Activated CD8-positive, alpha-beta memory T cell treated with anti-CD3 and anti-CD28 coated beads, Interleukin-2, amount 50 U/mL, for 48 hours (primary cell): Measurements from ENCODE around the gene CCDC157.

Experiments
- DNase-seq: peaks from one replicate; pipeline ENCODE4 v3.0.0-alpha.2; 2020

The CCDC157 gene

DNA sequence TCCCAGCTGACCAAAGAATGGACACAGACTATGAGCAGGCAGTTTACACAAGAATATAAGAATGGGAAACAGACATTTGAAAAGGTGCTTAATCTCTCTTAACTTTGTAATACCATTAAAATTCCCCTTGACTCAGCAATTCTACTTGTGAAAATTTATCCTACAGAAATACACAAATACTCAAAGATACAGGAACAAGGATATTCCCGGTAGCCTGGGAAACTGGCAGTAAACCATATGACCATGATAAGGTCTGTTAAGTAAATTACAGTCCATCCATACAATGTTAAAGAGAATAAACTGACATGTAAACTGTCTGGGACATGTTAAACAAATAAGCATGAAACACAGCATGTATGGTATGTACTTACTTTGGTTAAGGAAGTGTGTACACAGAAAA lies 60.0 kb downstream of the CCDC157 start:
- DNase-seq: no peak

DNA sequence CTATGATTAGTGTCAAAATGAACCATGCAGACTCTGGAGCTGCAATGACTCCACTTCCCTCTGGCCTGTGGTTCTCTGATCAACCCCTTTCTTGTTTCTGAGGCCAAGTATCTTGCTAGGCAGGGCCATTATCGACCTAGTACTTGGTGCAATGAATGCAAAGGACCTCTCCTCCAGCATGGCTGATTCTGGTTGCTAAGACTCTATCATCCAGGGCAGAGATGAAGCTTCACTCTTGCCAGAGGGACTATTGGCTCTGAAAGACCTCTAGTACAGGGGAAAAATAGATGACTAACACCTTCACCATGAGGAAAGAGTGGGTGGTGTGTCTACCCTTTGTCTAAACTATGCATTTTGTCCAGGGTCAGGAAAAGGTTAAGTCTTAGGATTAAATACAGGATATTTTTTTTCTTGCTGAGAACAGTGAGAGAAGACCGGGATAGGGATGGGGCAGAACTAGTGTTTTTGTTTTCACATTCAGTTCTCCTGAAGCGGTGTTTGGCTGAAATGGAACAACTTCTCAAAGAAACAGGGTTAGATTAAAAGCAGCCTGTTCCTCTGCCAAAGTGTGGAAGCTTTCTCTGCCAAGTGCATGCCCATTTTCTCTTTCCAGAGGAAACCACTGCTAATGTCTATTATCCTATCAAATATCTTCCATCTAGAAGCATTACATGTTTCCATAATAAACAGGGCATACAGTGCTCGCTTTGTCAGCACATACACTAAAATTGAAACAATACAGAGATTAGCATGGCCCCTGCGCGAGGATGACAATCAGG lies 63.7 kb downstream of the CCDC157 start:
- DNase-seq: no peak

DNA sequence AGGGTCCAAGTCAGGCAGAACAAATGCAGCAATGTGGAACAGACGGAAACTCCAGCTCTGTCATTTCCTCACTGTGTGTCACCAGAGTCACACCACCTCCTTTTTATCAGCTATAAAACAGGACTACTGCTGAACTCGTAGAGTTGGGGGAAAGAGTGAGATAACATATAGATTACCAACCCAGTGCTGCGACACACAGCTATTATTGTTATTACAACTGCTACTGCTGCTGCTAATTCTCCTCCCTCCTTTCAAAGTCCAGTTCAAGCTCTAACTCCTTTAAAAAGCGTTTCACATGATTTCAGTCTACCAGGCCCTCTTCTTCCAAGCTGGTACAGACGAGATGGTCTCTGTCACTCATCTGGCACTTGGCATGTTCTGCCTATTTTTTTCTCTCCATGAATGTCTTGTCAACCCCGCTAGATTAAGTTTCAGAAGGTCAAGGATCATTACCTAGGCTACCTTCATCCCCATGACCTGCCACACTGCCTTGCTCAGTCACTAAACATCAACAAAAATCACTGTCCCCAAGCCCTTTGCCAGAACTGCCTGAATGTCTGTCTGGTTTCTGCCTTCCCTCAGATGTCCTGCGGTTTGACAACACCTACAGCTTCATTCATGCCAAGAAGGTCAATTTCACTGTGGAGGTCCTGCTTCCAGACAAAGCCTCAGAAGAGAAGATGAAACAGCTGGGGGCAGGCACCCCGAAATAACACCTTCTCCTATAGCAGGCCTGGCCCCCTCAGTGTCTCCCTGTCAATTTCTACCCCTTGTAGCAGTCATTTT lies 65.1 kb downstream of the CCDC157 start:
- DNase-seq: no peak

DNA sequence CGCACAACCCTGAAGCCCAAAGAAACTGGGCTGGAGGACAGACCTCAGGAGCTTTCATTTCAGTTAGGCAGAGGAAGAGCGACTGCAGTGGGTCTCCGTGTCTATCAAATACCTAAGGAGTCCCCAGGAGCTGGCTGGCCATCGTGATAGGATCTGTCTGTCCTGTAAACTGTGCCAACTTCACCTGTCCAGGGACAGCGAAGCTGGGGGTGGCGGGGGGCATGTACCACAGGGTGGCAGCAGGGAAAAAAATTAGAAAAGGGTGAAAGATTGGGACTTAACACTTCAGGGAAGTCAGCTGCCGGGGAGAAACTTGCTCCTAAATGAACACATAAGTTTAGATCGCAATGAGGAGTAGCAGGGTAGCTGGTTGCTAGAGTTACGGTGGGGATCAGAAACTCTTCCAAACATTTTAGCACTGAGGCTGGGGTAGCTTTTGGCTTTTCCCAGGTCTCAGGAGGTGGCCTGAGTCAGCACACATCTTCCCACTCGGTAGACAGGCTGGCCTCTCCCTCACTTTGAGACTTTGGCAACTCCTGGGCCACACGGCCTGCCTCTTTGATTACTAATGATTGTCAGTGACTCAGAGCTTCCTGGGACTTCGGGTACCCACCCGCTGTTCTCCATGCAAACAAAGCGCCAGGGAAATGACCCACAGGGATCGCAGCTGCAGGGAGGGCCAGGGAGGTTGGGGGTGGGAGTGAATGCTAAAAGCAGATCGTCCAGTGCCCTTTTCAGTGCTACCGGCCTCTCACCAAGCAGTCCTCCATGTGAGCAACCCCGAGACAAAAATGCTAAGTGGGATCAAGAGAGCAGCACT lies 65.9 kb downstream of the CCDC157 start:
- peak; percentile 83 for DNase-seq

DNA sequence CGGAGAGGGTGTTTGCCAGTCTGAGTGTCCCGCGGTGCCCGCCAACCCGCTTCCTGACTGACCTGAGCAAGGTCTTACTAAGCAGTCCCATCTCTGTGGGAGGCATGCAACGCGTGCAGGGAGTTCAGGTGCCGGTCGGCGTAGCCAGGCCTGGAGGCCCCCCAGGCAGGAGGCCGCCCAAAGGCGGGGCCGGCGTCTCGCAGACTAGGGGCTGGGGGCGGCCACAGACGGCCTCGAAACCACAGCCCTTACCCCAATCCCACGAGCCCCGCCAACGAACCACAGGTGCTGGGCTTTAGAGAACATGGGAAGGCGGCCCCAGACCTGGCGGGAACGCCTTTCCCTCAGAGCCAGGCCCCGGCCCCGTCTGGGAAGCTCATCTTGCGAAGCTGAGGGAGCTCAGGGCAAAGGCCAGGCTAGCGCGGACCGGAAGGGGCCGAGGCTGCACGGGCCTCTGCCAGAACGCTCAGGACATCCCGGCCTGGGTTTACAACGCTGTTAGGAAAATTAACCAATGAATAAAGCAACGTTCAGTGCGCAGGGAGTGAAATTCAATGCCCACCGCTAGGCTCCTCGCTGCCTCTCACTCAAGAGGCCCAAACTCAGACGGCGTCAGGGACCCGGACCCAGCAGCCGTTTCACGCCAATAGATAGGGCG lies 66.6 kb downstream of the CCDC157 start:
- DNase-seq: no peak

DNA sequence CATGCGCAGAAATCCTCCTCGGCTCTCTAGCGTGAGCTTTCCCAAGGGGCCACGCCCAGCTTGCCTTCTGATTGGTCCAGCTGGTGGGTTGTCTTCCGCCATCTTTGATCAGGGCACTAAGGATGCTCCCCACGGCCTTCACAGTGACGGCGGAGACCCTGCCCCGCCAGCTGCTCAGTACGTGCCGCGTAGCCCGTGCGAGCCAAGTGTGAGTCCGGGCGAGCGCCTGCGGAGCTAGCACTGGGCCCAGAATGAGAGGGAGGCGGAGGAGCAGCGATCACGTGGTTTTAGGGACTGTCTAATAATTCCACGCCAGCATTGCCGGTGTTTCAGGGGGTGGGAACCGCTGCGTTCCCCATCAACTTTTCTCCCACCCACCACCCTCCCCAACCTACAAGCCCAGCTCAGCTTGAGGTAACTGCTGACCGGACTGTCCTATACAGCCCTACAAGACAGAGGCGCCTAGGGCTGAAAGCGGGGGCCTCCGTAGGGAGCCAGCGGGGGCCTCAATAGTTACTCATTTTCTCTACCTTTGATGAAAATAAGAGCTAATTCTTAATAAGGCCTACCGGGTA lies 67.2 kb downstream of the CCDC157 start:
- peak; percentile 97 for DNase-seq

DNA sequence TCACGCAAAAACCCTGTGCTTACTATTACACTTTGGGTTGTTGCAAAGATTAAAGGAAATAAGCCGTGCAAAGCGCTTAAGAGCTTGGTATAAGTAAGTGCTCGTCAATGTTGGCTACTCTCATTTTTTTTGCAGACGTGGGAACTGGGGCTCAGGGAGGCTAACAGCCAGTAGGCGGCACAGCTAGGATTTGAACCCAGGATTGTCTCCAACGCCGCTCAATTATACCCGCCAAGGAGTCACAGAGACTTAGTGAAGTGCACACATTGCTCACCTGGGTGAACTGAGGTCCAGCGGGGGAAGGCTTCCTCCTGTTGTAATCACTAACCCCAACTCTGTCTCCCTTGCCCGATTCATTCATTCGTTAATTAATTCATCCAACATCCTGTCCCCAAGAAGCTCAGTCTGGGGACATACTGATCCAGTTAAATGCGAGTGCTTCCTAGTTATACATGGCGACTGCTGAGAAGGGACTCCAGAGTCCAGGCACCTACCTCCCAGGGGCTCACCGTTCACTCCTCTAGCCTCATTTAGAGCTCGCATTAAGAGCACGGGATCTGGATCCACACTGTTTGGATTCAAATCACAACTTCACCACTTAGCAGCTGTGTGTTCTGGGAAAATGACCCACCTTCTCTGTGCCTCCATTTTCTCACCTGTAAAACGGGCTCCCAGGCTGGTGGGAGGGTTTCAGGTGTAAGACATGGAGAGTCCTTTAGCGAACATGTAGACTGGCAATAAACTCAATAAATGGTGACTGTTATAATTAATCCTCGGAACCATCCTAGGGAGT lies 67.9 kb downstream of the CCDC157 start:
- peak; percentile 64 for DNase-seq

DNA sequence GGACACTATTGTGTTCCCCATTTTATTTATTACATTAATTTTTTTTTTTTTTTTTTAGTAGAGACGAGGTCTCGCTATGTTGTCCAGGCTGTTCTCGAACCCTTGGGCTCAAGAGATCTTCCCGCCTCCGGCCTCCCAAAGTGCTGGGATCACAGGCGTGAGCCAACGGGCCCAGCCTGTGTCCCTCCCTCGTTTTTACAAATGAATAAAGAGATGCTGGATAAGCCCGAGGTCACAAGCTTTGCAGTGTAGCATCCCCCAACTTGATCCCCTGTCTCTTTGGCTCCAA lies 68.5 kb downstream of the CCDC157 start:
- DNase-seq: no peak

DNA sequence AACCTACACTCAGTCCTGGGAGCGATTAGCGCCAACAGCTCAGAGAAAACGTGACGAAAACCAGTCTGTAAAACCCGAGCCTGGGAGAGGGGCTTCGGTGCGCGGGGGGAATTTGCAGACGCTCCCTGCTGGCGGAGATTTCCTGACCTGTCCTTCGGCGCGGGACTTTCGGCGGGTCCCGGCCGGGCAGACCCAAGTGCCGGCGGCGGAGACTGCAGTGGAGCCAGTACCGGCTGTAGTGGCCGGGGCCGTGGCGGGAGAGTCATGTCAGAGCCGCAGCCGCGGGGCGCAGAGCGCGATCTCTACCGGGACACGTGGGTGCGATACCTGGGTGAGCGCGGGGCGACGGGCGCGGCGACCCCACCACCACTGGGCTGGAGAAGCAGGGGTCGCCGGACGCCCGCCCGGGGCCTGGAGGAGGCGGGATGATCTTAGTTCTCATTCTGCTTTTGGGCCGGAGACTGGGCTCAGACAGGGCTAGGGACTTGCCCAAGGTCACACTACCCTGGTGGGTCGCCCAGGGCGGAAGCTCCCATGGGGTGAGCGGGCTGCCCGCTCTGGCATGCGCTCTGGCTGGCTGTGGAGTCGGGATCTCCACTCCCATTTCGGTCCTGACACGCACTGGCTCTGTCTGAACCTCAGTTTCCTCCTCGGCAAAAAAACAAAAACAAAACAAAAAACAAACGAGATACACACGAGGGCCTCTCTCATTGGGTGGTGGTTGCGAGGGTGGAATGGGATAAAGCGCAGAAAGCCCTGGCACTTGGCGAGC lies 69.0 kb downstream of the CCDC157 start, which contains the start of gene MTFP1:
MTFP1 (plus strand) TSS at position 153 of the 772 bp plus-strand sequence; CDS start at position 265, 112 bp downstream.
- peak; percentile 80 for DNase-seq
